SU-DHL-6 (cell line): Measurements from ENCODE around the gene PLPP7.

Source experiments
- CTCF ChIP-seq: fragments of 200-600 bp; sonication (generic); IDR thresholded peaks from one replicate; pipeline ENCODE4 v1.5.1; 2017; ENCODE audit warnings: antibody characterized with exemption, mild to moderate bottlenecking, low read length, moderate library complexity; ENCODE audit not compliant: insufficient read depth, poor library complexity, severe bottlenecking
- EZH2phosphoT487 ChIP-seq: fragments of 200-600 bp; sonication (generic), shearing (Covaris generic); conservative IDR thresholded peaks from 2 replicates; pipeline ENCODE4 v1.6.1; 2018; ENCODE audit warnings: mild to moderate bottlenecking, antibody characterized with exemption, low read length, moderate library complexity, mixed read lengths

DNA sequence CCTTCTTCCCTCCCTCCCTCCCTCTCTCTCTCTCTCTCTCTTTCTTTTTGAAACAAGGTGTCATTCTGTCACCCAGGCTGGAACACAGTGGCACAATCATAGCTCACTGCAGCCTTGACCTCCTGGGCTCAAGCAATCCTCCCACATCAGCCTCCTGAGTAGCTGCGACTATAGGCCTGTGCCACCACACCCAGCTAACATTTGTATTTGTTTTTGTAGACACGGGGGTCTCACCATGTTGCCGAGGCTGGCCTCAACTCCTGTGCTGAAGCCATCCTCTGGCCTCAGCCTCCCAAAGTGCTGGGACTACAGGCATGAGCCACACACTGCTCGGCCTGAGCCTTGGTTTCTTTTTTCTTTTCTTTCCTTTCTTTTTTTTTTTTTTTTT is 45.8 kb downstream of the PLPP7 start:
- no peak for TF ChIP-seq CTCF
- TF ChIP-seq EZH2phosphoT487: no peak
